ENCODE data around the gene WNK2.

WNK2 gene

GRCh38 chr9:93276973-93277372, 93.0 kb downstream of the WNK2 start:
- no peak for DNase-seq
- 80% methylated on average over 1 of the region's 5 CpGs for WGBS
- H3K18ac ChIP-seq (ENCODE audit: low read depth in 1 of 2, low read length in 2 of 2), result no peak overlapping the region

GRCh38 chr9:93278144-93278543, 94.2 kb downstream of the WNK2 start:
- no peak for DNase-seq
- Histone ChIP-seq H3K9me3 (ENCODE audit: control insufficient read depth, low read length) (peaks cover 7% of the 10 kb centered on the region), H2AK5ac (ENCODE audit: low read length, severe bottlenecking) (no peak overlapping the region), H3K4me1 (ENCODE audit: control insufficient read depth, insufficient read depth, low read depth, low read length) (no peaks in the 10 kb centered on the region), H3K4me3 (ENCODE audit: insufficient read depth in 1 of 2, low read depth in 1 of 2, low read length in 2 of 2) (no peak overlapping the region), H3K36me3 (ENCODE audit: control insufficient read depth in 1 of 2, insufficient read depth in 2 of 2, low read depth in 1 of 2, low read length in 2 of 2) (no peaks in the 10 kb centered on the region), H2BK5ac (ENCODE audit: low read depth, low read length, poor library complexity, severe bottlenecking) (no peak overlapping the region), H4K8ac (ENCODE audit: low read length) (no peak overlapping the region), H3K14ac (ENCODE audit: low read length in 2 of 2) (no peak overlapping the region), H3K27me3 (ENCODE audit: control insufficient read depth in 1 of 2, insufficient read depth in 1 of 2, low read length in 2 of 2) (peaks cover 15 to 36% of the 10 kb centered on the region in 2 experiments), H3K9ac (ENCODE audit: low read length) (no peak overlapping the region), H3K4me2 (ENCODE audit: low read length, poor library complexity, severe bottlenecking) (no peak overlapping the region), H3K23ac (ENCODE audit: low read length in 2 of 2) (no peak overlapping the region), H4K91ac (ENCODE audit: low read length) (no peak overlapping the region), H3K27ac (ENCODE audit: low read length, poor library complexity, severe bottlenecking) (no peak overlapping the region), H2AFZ (ENCODE audit: low read depth, low read length) (no peak overlapping the region), H2BK120ac (ENCODE audit: low read depth, low read length) (no peak overlapping the region), H2BK12ac (ENCODE audit: low read length in 2 of 2) (no peak overlapping the region), H3K4ac (ENCODE audit: low read depth in 1 of 2, low read length in 2 of 2) (no peak overlapping the region), H3K79me1 (replicated peaks; ENCODE audit: low read length, poor library complexity, severe bottlenecking) (no peaks in the 10 kb centered on the region), H3K18ac (ENCODE audit: low read depth in 1 of 2, low read length in 2 of 2) (no peak overlapping the region), H2BK15ac (ENCODE audit: low read depth, poor library complexity, severe bottlenecking) (no peak overlapping the region)
- WGBS, result 76% methylated on average over 7 of the region's 7 CpGs

More at GRCh38 chr9:93276973-93277372, 93.0 kb downstream of the WNK2 start:
- Histone ChIP-seq H3K79me1 (replicated peaks; ENCODE audit: low read length, poor library complexity, severe bottlenecking) (no peaks in the 10 kb centered on the region), H4K8ac (ENCODE audit: low read length) (no peak overlapping the region), H3K9me3 (ENCODE audit: control insufficient read depth, low read length) (peaks cover 14% of the 10 kb centered on the region), H3K9ac (ENCODE audit: low read length) (no peak overlapping the region), H3K4me2 (ENCODE audit: low read length, poor library complexity, severe bottlenecking) (no peak overlapping the region), H2BK12ac (ENCODE audit: low read length in 2 of 2) (no peak overlapping the region), H3K27me3 (ENCODE audit: control insufficient read depth in 1 of 2, insufficient read depth in 1 of 2, low read length in 2 of 2) (peaks cover 15 to 36% of the 10 kb centered on the region in 2 experiments), H3K27ac (ENCODE audit: low read length, poor library complexity, severe bottlenecking) (no peak overlapping the region), H2AFZ (ENCODE audit: low read depth, low read length) (no peak overlapping the region), H3K4ac (ENCODE audit: low read depth in 1 of 2, low read length in 2 of 2) (no peak overlapping the region), H3K4me3 (ENCODE audit: insufficient read depth in 1 of 2, low read depth in 1 of 2, low read length in 2 of 2) (no peak overlapping the region), H2BK120ac (ENCODE audit: low read depth, low read length) (no peak overlapping the region), H3K4me1 (ENCODE audit: control insufficient read depth, insufficient read depth, low read depth, low read length) (no peaks in the 10 kb centered on the region), H3K14ac (ENCODE audit: low read length in 2 of 2) (no peak overlapping the region), H4K91ac (ENCODE audit: low read length) (no peak overlapping the region), H3K23ac (ENCODE audit: low read length in 2 of 2) (no peak overlapping the region), H3K36me3 (ENCODE audit: control insufficient read depth in 1 of 2, insufficient read depth in 2 of 2, low read depth in 1 of 2, low read length in 2 of 2) (no peaks in the 10 kb centered on the region), H2BK5ac (ENCODE audit: low read depth, low read length, poor library complexity, severe bottlenecking) (no peak overlapping the region), H2AK5ac (ENCODE audit: low read length, severe bottlenecking) (no peak overlapping the region), H2BK15ac (ENCODE audit: low read depth, poor library complexity, severe bottlenecking) (no peak overlapping the region)

- no peak overlapping the region for H2AK5ac ChIP-seq (ENCODE audit: low read length, severe bottlenecking)
- no peaks in the 10 kb centered on the region for H3K36me3 ChIP-seq (ENCODE audit: control insufficient read depth in 1 of 2, insufficient read depth in 2 of 2, low read depth in 1 of 2, low read length in 2 of 2)
- H4K91ac ChIP-seq (ENCODE audit: low read length), result no peak overlapping the region
- H4K8ac ChIP-seq (ENCODE audit: low read length), result no peak overlapping the region
- no peak overlapping the region for H2BK5ac ChIP-seq (ENCODE audit: low read depth, low read length, poor library complexity, severe bottlenecking)
- H3K4me2 ChIP-seq (ENCODE audit: low read length, poor library complexity, severe bottlenecking), result no peak overlapping the region
- H3K18ac ChIP-seq (ENCODE audit: low read depth in 1 of 2, low read length in 2 of 2), result no peak overlapping the region
- H3K23ac ChIP-seq (ENCODE audit: low read length in 2 of 2), result no peak overlapping the region
- no peak overlapping the region for H2BK12ac ChIP-seq (ENCODE audit: low read length in 2 of 2)
- no peak overlapping the region for H3K14ac ChIP-seq (ENCODE audit: low read length in 2 of 2)
- DNase-seq, result no peak
- H3K79me1 ChIP-seq (replicated peaks; ENCODE audit: low read length, poor library complexity, severe bottlenecking), result no peaks in the 10 kb centered on the region
- H3K27me3 ChIP-seq (ENCODE audit: control insufficient read depth in 1 of 2, insufficient read depth in 1 of 2, low read length in 2 of 2), result peaks cover 19 to 36% of the 10 kb centered on the region in 2 experiments
- H2BK120ac ChIP-seq (ENCODE audit: low read depth, low read length), result no peak overlapping the region
- no peak overlapping the region for H2BK15ac ChIP-seq (ENCODE audit: low read depth, poor library complexity, severe bottlenecking)
- no peak overlapping the region for H3K9ac ChIP-seq (ENCODE audit: low read length)
- H3K4me3 ChIP-seq (ENCODE audit: insufficient read depth in 1 of 2, low read depth in 1 of 2, low read length in 2 of 2), result no peak overlapping the region
- no peak overlapping the region for H3K4ac ChIP-seq (ENCODE audit: low read depth in 1 of 2, low read length in 2 of 2)
- 100% methylated on average over 1 of the region's 1 CpG for WGBS
- H3K27ac ChIP-seq (ENCODE audit: low read length, poor library complexity, severe bottlenecking), result no peak overlapping the region
- peaks cover 5% of the 10 kb centered on the region for H3K9me3 ChIP-seq (ENCODE audit: control insufficient read depth, low read length)
- H3K4me1 ChIP-seq (ENCODE audit: control insufficient read depth, insufficient read depth, low read depth, low read length), result no peaks in the 10 kb centered on the region
- no peak overlapping the region for H2AFZ ChIP-seq (ENCODE audit: low read depth, low read length)
Observed at GRCh38 chr9:93280661-93281259, 96.8 kb downstream of the WNK2 start.

- DNase-seq, result no peak
- H2AFZ ChIP-seq (ENCODE audit: low read depth, low read length), result no peak overlapping the region
- no peak overlapping the region for H4K8ac ChIP-seq (ENCODE audit: low read length)
- no peak overlapping the region for H3K4ac ChIP-seq (ENCODE audit: low read depth in 1 of 2, low read length in 2 of 2)
- no peak overlapping the region for H2BK5ac ChIP-seq (ENCODE audit: low read depth, low read length, poor library complexity, severe bottlenecking)
- no peak overlapping the region for H2BK15ac ChIP-seq (ENCODE audit: low read depth, poor library complexity, severe bottlenecking)
- no peak overlapping the region for H3K27ac ChIP-seq (ENCODE audit: low read length, poor library complexity, severe bottlenecking)
- no peak overlapping the region for H4K91ac ChIP-seq (ENCODE audit: low read length)
- H3K36me3 ChIP-seq (ENCODE audit: control insufficient read depth in 1 of 2, insufficient read depth in 2 of 2, low read depth in 1 of 2, low read length in 2 of 2), result no peaks in the 10 kb centered on the region
- H2BK120ac ChIP-seq (ENCODE audit: low read depth, low read length), result no peak overlapping the region
- H3K4me2 ChIP-seq (ENCODE audit: low read length, poor library complexity, severe bottlenecking), result no peak overlapping the region
- no peak overlapping the region for H3K4me3 ChIP-seq (ENCODE audit: insufficient read depth in 1 of 2, low read depth in 1 of 2, low read length in 2 of 2)
- no peak overlapping the region for H3K23ac ChIP-seq (ENCODE audit: low read length in 2 of 2)
- no peaks in the 10 kb centered on the region for H3K79me1 ChIP-seq (replicated peaks; ENCODE audit: low read length, poor library complexity, severe bottlenecking)
- no peak overlapping the region for H2BK12ac ChIP-seq (ENCODE audit: low read length in 2 of 2)
- no peak overlapping the region for H2AK5ac ChIP-seq (ENCODE audit: low read length, severe bottlenecking)
- WGBS, result 50% methylated on average over 2 of the region's 6 CpGs
- no peak overlapping the region for H3K9ac ChIP-seq (ENCODE audit: low read length)
- peaks cover 4 to 38% of the 10 kb centered on the region in 2 experiments for H3K27me3 ChIP-seq (ENCODE audit: control insufficient read depth in 1 of 2, insufficient read depth in 1 of 2, low read length in 2 of 2)
- peaks cover 5% of the 10 kb centered on the region for H3K9me3 ChIP-seq (ENCODE audit: control insufficient read depth, low read length)
- H3K14ac ChIP-seq (ENCODE audit: low read length in 2 of 2), result no peak overlapping the region
- peaks cover 12% of the 10 kb centered on the region for H3K4me1 ChIP-seq (ENCODE audit: control insufficient read depth, insufficient read depth, low read depth, low read length)
- no peak overlapping the region for H3K18ac ChIP-seq (ENCODE audit: low read depth in 1 of 2, low read length in 2 of 2)
Observed at GRCh38 chr9:93286252-93287188, 102.6 kb downstream of the WNK2 start.
